Measurements from ENCODE around the gene ZBED4. TPM values are rescaled to one million over a fixed set of nuclear protein-coding genes. Genes with fewer than 3 reads are reported as not detected.

Gene ZBED4
- total and polyA plus RNA-seq, 2 of the 13 experiments (the other 11 are each of a cell fraction or from before 2014, with no cell fraction given), result 5.4 to 9.6 TPM

GRCh38 chr22:49887064-49887451 lies 33.4 kb downstream of the ZBED4 start (continued):
- TF ChIP-seq SKIL (CRISPR knock-in tag; IDR thresholded peaks at IDR 0.05; ENCODE audit: borderline replicate concordance) (no peak), MEIS2 (CRISPR knock-in tag; IDR thresholded peaks at IDR 0.05) (no peak), ZNF530 (CRISPR knock-in tag; IDR thresholded peaks at IDR 0.05; ENCODE audit: low read depth) (no peak), NCOA2 (CRISPR knock-in tag; IDR thresholded peaks at IDR 0.05) (no peak), ZNF414 (CRISPR knock-in tag; IDR thresholded peaks at IDR 0.05) (no peak), LBX2 (CRISPR knock-in tag; IDR thresholded peaks at IDR 0.05; ENCODE audit: borderline replicate concordance) (no peak), ZNF746 (CRISPR knock-in tag; IDR thresholded peaks at IDR 0.05) (no peak), PAF1 (CRISPR knock-in tag; IDR thresholded peaks at IDR 0.05) (no peak), AGO1 (IDR thresholded peaks at IDR 0.05; ENCODE audit: low read depth, low read length, poor library complexity, severe bottlenecking) (no peak)

GRCh38 chr22:49887702-49888101 lies 34.1 kb downstream of the ZBED4 start:
- H3K9me3 ChIP-seq (ENCODE audit: low read length), result no peaks in the 10 kb centered on the region
- 98% methylated on average over 9 of the region's 9 CpGs for WGBS (ENCODE audit: low lambda C conversion rate)
- H4K20me1 ChIP-seq (ENCODE audit: insufficient read depth, low read length), result no peaks in the 10 kb centered on the region
- no peak overlapping the region for H3K4me2 ChIP-seq (ENCODE audit: low read depth, low read length)
- no peak for FAIRE-seq
- H3K36me3 ChIP-seq (replicated peaks in 1 of 2; ENCODE audit: control insufficient read depth in 1 of 2, insufficient read depth in 2 of 2, low read length in 2 of 2), result peaks cover 21 to 54% of the 10 kb centered on the region in 2 experiments
- DNase-seq (ENCODE audit: low spot score), result no peak
- H3K9ac ChIP-seq (ENCODE audit: insufficient read depth, low read depth, low read length), result no peak overlapping the region
- no peak overlapping the region for H3K4me3 ChIP-seq (replicated peaks in 1 of 3; ENCODE audit: insufficient read depth in 1 of 3, low read depth in 2 of 3, low read length in 3 of 3)
- intact Hi-C loops (cut with micrococcal nuclease; ENCODE audit: unreplicated experiment) (no loop called here), in situ Hi-C loops (cut with HindIII; ENCODE audit: extremely low pct_ligation_motif_present, low pct_unique_long_range_greater_than_20kb) (no loop called here)
- no peaks in the 10 kb centered on the region for H3K4me1 ChIP-seq (ENCODE audit: insufficient read depth, low read length)
- H2AFZ ChIP-seq (ENCODE audit: low read length), result no peak overlapping the region
- POLR2A ChIA-PET, result no interaction called here
- CTCF ChIA-PET (ENCODE audit: low intra/inter-chr PET ratio, low total read pairs), result no interaction called here
- ATAC-seq, result no peak
- no TSS peak for BruUV-seq (replicated peaks)
- H3K79me2 ChIP-seq (ENCODE audit: insufficient read depth, low read length), result peaks cover 2% of the 10 kb centered on the region
- H3K27me3 ChIP-seq (ENCODE audit: control insufficient read depth in 1 of 2, insufficient read depth in 2 of 2, low read length in 2 of 2), result no peaks in the 10 kb centered on the region
- H3K27ac ChIP-seq (ENCODE audit: extremely low read length, insufficient read depth, low read length), result no peak overlapping the region
- TF ChIP-seq DZIP1 (CRISPR knock-in tag; IDR thresholded peaks at IDR 0.05) (no peak), REL (CRISPR knock-in tag; conservative IDR thresholded peaks at IDR 0.05) (no peak), TBL1XR1 (IDR thresholded peaks at IDR 0.05; ENCODE audit: borderline replicate concordance, low read length, partially characterized antibody) (no peak), ZNF556 (CRISPR knock-in tag; IDR thresholded peaks at IDR 0.05; ENCODE audit: borderline replicate concordance) (no peak), ZSCAN29 (CRISPR knock-in tag; conservative IDR thresholded peaks at IDR 0.05) (no peak), ZNF639 (CRISPR knock-in tag; conservative IDR thresholded peaks at IDR 0.05) (no peak)

Measured in HepG2 (cell line).